KMS-11 (cell line): Measurements from ENCODE around the gene URM1.

Source experiments
- H2AFZ ChIP-seq: fragments of 200-600 bp; sonication (generic); 2 replicates; pipeline ENCODE4 v1.6.1; 2016; ENCODE audit warnings: antibody characterized with exemption, mixed run types, low read depth
- H3K27ac ChIP-seq: fragments of 200-600 bp; sonication (generic); 2 replicates; pipeline ENCODE4 v1.6.1; 2016; ENCODE audit warnings: mild to moderate bottlenecking, mixed run types
- H3K27me3 ChIP-seq: fragments of 200-600 bp; sonication (generic); 2 replicates; pipeline ENCODE4 v1.6.1; 2017; ENCODE audit warnings: mild to moderate bottlenecking, low read depth, mixed run types, moderate library complexity; ENCODE audit not compliant: insufficient read depth
- H3K36me3 ChIP-seq: fragments of 200-600 bp; sonication (generic); 2 replicates; pipeline ENCODE4 v1.6.1; 2017; ENCODE audit warnings: mild to moderate bottlenecking, mixed run types; ENCODE audit not compliant: insufficient read depth
- H3K4me1 ChIP-seq: fragments of 200-600 bp; sonication (generic); 2 replicates; pipeline ENCODE4 v1.6.1; 2016; ENCODE audit warnings: mild to moderate bottlenecking, low read depth, mixed run types; ENCODE audit not compliant: poor library complexity, severe bottlenecking
- H3K4me2 ChIP-seq: fragments of 200-600 bp; sonication (generic); 2 replicates; pipeline ENCODE4 v1.7.0; 2016; ENCODE audit warnings: mild to moderate bottlenecking, mixed run types
- H3K4me3 ChIP-seq: fragments of 200-600 bp; sonication (generic); IDR thresholded peaks from 2 replicates; pipeline ENCODE4 v1.6.1; 2017; ENCODE audit warnings: low read depth, low read length, mixed read lengths; ENCODE audit not compliant: insufficient read depth
- H3K79me2 ChIP-seq: fragments of 200-600 bp; sonication (generic); 2 replicates; pipeline ENCODE4 v1.6.1; 2016; ENCODE audit warnings: low read depth, mixed run types; ENCODE audit not compliant: insufficient read depth
- H3K9ac ChIP-seq: fragments of 200-600 bp; sonication (generic); 2 replicates; pipeline ENCODE4 v1.6.1; 2016; ENCODE audit warnings: mild to moderate bottlenecking, mixed run types
- H4K20me1 ChIP-seq: fragments of 200-600 bp; sonication (generic); 2 replicates; pipeline ENCODE4 v1.6.1; 2016; ENCODE audit warnings: mild to moderate bottlenecking, mixed run types; ENCODE audit not compliant: insufficient read depth
- TF ChIP-seq, protein P1 (sequence below): fragments of 200-600 bp; sonication (generic); conservative IDR thresholded peaks from 2 replicates; pipeline ENCODE4 v1.6.1; 2017; ENCODE audit warnings: low read depth, mild to moderate bottlenecking, antibody characterized with exemption, low read length, moderate library complexity, mixed read lengths

The URM1 gene

DNA sequence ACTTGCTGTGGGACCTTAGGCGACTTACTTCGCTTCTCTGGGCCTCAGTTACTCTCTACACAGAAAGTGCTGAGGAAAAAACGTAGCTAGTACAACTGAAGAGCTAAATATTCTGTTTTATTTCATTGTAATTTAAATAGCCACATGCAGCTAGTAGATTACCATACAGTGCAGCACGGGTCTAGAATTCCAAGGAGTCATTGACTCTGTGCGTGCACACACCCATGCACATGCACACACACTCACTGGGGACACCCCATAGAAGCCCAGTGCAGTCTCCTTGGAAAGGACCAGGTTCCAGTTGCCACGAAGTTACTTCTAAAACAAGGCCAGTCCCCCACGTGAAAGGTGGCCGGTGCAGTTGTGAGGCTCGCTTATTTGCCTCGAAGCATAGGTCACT is 17.0 kb downstream of the URM1 start:
- no peaks in the 10 kb centered on the region for H3K36me3 ChIP-seq

DNA sequence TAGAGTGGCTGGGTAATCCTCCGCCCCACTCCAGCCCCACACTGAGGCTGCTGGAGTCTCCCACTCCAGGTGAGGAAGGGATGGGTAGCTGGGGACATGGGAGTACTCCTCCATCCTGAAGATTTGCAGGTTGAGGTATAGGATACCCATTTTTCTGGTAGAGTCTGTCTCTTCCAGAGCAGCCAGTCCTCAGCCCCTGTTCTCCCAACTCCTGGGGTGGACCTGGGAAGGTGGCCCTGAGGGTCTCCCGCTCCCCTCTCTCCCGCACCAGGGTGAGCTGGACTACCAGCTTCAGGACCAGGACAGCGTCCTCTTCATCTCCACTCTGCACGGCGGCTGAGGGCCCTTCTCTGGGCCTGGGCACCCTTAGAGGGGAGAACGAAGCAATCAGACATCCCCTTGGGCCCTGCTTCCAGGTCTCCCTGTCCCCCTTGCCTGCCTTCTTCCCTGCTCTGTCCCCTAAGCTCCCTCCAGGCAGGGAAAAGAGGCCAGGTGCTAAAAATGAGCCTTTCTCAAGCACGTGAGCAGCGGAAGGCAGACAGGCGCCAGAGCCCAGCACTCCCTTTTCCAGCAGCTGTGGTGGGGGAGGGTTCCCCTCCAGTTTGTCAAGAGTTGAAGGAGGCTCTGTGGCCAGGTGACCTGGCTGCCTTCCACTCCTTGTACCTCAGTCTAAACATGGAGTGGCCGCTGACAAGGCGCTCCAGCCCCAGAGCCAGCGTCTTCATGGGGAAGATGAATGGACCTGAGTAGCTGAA is 18.4 kb downstream of the URM1 start:
- no peaks in the 10 kb centered on the region for H3K27me3 ChIP-seq
- no peaks in the 10 kb centered on the region for H3K79me2 ChIP-seq
- no peaks in the 10 kb centered on the region for H4K20me1 ChIP-seq
- H3K27ac ChIP-seq, result no peak overlapping the region
- H2AFZ ChIP-seq, result no peak overlapping the region
- H3K4me1 ChIP-seq, result no peaks in the 10 kb centered on the region
- H3K36me3 ChIP-seq, result no peaks in the 10 kb centered on the region
- H3K4me2 ChIP-seq, result no peak overlapping the region
- no peak overlapping the region for H3K4me3 ChIP-seq
- H3K9ac ChIP-seq, result no peak overlapping the region
- TF ChIP-seq, protein P1, sequence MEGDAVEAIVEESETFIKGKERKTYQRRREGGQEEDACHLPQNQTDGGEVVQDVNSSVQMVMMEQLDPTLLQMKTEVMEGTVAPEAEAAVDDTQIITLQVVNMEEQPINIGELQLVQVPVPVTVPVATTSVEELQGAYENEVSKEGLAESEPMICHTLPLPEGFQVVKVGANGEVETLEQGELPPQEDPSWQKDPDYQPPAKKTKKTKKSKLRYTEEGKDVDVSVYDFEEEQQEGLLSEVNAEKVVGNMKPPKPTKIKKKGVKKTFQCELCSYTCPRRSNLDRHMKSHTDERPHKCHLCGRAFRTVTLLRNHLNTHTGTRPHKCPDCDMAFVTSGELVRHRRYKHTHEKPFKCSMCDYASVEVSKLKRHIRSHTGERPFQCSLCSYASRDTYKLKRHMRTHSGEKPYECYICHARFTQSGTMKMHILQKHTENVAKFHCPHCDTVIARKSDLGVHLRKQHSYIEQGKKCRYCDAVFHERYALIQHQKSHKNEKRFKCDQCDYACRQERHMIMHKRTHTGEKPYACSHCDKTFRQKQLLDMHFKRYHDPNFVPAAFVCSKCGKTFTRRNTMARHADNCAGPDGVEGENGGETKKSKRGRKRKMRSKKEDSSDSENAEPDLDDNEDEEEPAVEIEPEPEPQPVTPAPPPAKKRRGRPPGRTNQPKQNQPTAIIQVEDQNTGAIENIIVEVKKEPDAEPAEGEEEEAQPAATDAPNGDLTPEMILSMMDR, result no peak

More for the DNA sequence above, 17.0 kb downstream of the URM1 start:
- no peak overlapping the region for H3K4me2 ChIP-seq
- H3K79me2 ChIP-seq, result no peaks in the 10 kb centered on the region
- H3K4me1 ChIP-seq, result peaks cover 2% of the 10 kb centered on the region
- no peak overlapping the region for H3K9ac ChIP-seq
- no peak overlapping the region for H3K4me3 ChIP-seq
- H2AFZ ChIP-seq, result no peak overlapping the region
- no peak overlapping the region for H3K27ac ChIP-seq
- H3K27me3 ChIP-seq, result no peaks in the 10 kb centered on the region
- TF ChIP-seq, protein P1, result no peak
- H4K20me1 ChIP-seq, result no peaks in the 10 kb centered on the region

DNA sequence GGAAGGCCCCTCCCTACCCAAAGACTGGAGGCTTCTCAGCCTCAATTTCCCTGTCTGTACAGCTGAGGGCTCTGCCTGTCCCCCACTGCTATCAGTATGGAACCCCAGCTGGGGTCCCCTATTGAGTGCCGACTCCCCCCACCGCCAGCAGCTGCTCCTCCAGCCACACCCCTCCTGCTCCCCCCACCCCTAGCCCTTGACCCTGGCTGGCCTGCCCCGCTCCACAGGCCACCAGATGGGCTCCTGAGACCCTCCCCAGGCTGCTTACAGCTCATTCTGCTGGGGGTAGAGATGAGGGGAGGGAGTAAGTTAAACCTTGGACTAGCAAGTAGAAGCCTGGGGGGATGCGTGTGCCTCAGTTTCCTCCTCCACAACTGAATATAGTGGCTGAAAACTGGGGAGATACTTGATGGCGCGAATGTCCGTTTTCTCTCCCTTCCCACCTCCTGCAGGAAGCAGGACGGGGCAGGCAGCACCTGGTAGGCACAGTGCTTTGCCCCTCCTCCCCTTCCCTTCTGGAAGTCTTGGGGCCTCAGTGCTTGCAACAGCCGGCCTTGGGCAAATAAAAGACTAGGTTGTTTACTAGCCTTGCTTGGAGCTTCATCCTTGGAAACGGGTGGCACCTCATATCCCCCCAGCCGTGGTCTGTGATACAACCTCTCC is 19.1 kb downstream of the URM1 start:
- H3K79me2 ChIP-seq, result no peaks in the 10 kb centered on the region
- H2AFZ ChIP-seq, result no peak overlapping the region
- H3K4me2 ChIP-seq, result no peak overlapping the region
- H3K4me1 ChIP-seq, result no peaks in the 10 kb centered on the region
- no peaks in the 10 kb centered on the region for H3K36me3 ChIP-seq
- no peak overlapping the region for H3K27ac ChIP-seq
- TF ChIP-seq, protein P1, result no peak
- H3K27me3 ChIP-seq, result no peaks in the 10 kb centered on the region
- H3K4me3 ChIP-seq, result no peak overlapping the region
- H3K9ac ChIP-seq, result no peak overlapping the region
- H4K20me1 ChIP-seq, result no peaks in the 10 kb centered on the region

DNA sequence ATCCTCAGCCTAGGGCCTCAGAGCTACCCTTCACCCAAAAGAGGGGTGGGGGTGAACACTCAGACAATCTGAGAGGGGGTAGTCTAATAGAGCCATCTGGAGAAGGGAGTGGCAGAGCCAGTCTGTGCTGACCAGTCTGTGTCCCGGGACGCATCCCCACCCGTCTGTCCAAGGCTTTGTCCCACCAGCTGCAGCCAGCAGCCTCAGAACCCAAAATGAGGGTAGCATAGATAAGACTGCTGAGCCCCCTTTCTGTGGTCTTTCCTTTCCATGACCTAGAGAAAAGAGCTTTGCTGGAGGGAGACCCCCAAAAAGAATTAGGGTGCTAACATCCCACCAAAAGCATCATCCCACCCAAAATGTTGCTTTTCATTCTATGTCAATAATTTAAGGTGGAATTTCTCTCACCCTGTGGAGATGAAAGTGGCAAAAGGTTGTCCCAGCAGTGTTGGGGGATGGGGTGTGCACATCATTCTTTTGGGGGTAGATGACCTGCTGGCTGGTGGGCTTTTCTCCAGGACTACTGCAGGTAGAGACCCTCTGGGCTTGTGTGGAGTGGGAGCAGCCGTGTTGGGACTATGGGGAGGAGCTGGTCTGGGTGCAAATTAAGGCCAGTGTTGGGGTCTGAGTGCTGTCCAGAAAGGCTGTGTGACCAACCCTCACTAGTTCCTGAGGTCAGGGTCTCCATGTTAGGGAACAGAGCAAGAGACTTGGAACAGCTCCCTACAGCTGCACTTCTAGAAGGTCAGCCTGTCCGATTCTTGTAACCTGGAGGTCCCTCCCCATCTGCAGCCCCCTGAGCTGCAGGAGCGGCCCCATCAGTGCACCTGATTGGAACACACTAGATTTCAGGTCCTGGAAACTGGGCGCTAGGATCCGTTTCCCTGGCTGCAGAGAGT is 19.9 kb downstream of the URM1 start:
- TF ChIP-seq, protein P1, result no peak
- no peaks in the 10 kb centered on the region for H3K27me3 ChIP-seq
- H3K4me1 ChIP-seq, result no peaks in the 10 kb centered on the region
- no peak overlapping the region for H3K4me2 ChIP-seq
- no peaks in the 10 kb centered on the region for H3K79me2 ChIP-seq
- H3K4me3 ChIP-seq, result no peak overlapping the region
- no peak overlapping the region for H3K27ac ChIP-seq
- H4K20me1 ChIP-seq, result no peaks in the 10 kb centered on the region
- no peak overlapping the region for H3K9ac ChIP-seq
- H3K36me3 ChIP-seq, result no peaks in the 10 kb centered on the region
- H2AFZ ChIP-seq, result no peak overlapping the region
